Panc1 (cell line): ENCODE data around the gene CD38. TPM values are rescaled to one million over a fixed set of nuclear protein-coding genes. Genes with fewer than 3 reads are reported as not detected.
"Not testable (repeated sequence)": the region's sequence is repeated elsewhere in the genome, so short reads cannot be mapped to it uniquely, and the experiment has no call there.

Experiments
- ATAC-seq: fragments of 200-7000 bp; cut with Tn5 transposase; 2 replicates; pipeline ENCODE4 v1.9.1; 2020; ENCODE audit warnings: mild to moderate bottlenecking, moderate library complexity
- Bru-seq: library from RNA; stranded (reverse); fragments of 400-500 nt; gene quantifications from one replicate; lab custom pipeline; 2021; lab: Mats Ljungman, UMichigan
- BruChase-seq, 2 experiments: library from RNA; stranded (reverse); fragments of 400-500 nt; gene quantifications; one replicate each; lab custom pipeline; 2021; lab: Mats Ljungman, UMichigan
- BruUV-seq: library from RNA; stranded (reverse); fragments of 400-500 nt; replicated peaks from 2 replicates; lab custom pipeline; 2021; lab: Mats Ljungman, UMichigan
- CTCF ChIA-PET: fragments of 300-600 bp; sonication (Branson Sonifier 250); formaldehyde crosslinking; loops from one replicate; lab custom pipeline; 2022; ENCODE audit warnings: antibody characterized with exemption; lab: Charles Lee
- POLR2A ChIA-PET: fragments of 300-600 bp; sonication (Branson Sonifier 250); formaldehyde crosslinking; loops from one replicate; lab custom pipeline; 2022; ENCODE audit warnings: antibody characterized with exemption; lab: Charles Lee
- DNase-seq: peaks from one replicate; pipeline ENCODE4 v3.0.0-alpha.2; 2010; ENCODE audit warnings: low read depth, low spot score
- H3K27ac ChIP-seq: 2 replicates; pipeline ENCODE4 v1.5.1; 2011; ENCODE audit warnings: mild to moderate bottlenecking, low read length, inconsistent platforms
- H3K27me3 ChIP-seq: fragments of 200-500 bp; sonication (Bioruptor generic); 2 replicates; pipeline ENCODE4 v1.6.0; 2014; ENCODE audit warnings: low read length, inconsistent platforms; ENCODE audit not compliant: control insufficient read depth, insufficient read depth
- H3K36me3 ChIP-seq: fragments of 200-500 bp; sonication (Bioruptor generic); 2 replicates; pipeline ENCODE4 v1.5.1; 2014; ENCODE audit warnings: inconsistent platforms, mild to moderate bottlenecking, low read length, moderate library complexity; ENCODE audit not compliant: control insufficient read depth, insufficient read depth
- H3K4me1 ChIP-seq: 2 replicates; pipeline ENCODE4 v1.5.1; 2011; ENCODE audit warnings: inconsistent platforms, mild to moderate bottlenecking, low read length, moderate library complexity; ENCODE audit not compliant: control insufficient read depth, insufficient read depth
- H3K4me3 ChIP-seq, 2 experiments: 2 replicates each; pipeline ENCODE4 v1.5.1; 2011 to 2012; ENCODE audit warnings: low read depth in 2 of 2, low read length in 2 of 2, mild to moderate bottlenecking in 2 of 2, inconsistent platforms in 1 of 2, moderate library complexity in 1 of 2
- H3K9me3 ChIP-seq: fragments of 200-500 bp; sonication (Bioruptor generic); 2 replicates; pipeline ENCODE4 v1.5.1; 2014; ENCODE audit warnings: low read depth, mild to moderate bottlenecking, inconsistent platforms, low read length, moderate library complexity; ENCODE audit not compliant: control insufficient read depth, insufficient read depth
- POLR2AphosphoS5 ChIP-seq: IDR thresholded peaks from 2 replicates; pipeline ENCODE4 v1.6.1; 2012; ENCODE audit warnings: mild to moderate bottlenecking, low read depth, low read length, moderate library complexity
- in situ Hi-C: cut with HindIII; loops from 2 replicates; pipeline ENCODE4 v1.10.0; 2016; ENCODE audit warnings: low sequenced_read_pairs, low pct_unique_long_range_greater_than_20kb
- intact Hi-C: fragments of 100-400 bp; cut with micrococcal nuclease; formaldehyde crosslinking; loops from one replicate; pipeline ENCODE4 v1.10.0; 2022; ENCODE audit not compliant: unreplicated experiment
- long read RNA-seq: library from polyadenylated mRNA; unstranded; transcript quantifications from one replicate; pipeline ENCODE4 v2.0.0, GENCODE V29; 2021; ENCODE audit not compliant: unreplicated experiment
- polyA plus RNA-seq: library from polyadenylated mRNA; unstranded; fragments of >200 nt; gene quantifications from one replicate; pipeline ENCODE4 v1.2.1, GENCODE V29; 2012; ENCODE audit warnings: missing spikeins; ENCODE audit not compliant: insufficient read length
- total RNA-seq: library from RNA; stranded (reverse); gene quantifications from one replicate; pipeline ENCODE4 v1.2.1, GENCODE V29; 2021; ENCODE audit not compliant: unreplicated experiment
- TF ChIP-seq, protein P1 (sequence below): fragments of 450-650 bp; IDR thresholded peaks from 2 replicates; pipeline ENCODE4 v1.5.1; 2017; ENCODE audit warnings: mild to moderate bottlenecking

CD38 gene
- total RNA-seq (0.15 TPM), Bru-seq, nascent RNA (percentile 13 among the genes with signal in this experiment), BruChase-seq, experiment 1, labeled RNA remaining after a 2-hour chase (percentile 11 among the genes with signal in this experiment), BruChase-seq, experiment 2, labeled RNA remaining after a 6-hour chase (percentile 16 among the genes with signal in this experiment)
- polyA plus RNA-seq, result not detected
- long read RNA-seq, result 0 reads

DNA sequence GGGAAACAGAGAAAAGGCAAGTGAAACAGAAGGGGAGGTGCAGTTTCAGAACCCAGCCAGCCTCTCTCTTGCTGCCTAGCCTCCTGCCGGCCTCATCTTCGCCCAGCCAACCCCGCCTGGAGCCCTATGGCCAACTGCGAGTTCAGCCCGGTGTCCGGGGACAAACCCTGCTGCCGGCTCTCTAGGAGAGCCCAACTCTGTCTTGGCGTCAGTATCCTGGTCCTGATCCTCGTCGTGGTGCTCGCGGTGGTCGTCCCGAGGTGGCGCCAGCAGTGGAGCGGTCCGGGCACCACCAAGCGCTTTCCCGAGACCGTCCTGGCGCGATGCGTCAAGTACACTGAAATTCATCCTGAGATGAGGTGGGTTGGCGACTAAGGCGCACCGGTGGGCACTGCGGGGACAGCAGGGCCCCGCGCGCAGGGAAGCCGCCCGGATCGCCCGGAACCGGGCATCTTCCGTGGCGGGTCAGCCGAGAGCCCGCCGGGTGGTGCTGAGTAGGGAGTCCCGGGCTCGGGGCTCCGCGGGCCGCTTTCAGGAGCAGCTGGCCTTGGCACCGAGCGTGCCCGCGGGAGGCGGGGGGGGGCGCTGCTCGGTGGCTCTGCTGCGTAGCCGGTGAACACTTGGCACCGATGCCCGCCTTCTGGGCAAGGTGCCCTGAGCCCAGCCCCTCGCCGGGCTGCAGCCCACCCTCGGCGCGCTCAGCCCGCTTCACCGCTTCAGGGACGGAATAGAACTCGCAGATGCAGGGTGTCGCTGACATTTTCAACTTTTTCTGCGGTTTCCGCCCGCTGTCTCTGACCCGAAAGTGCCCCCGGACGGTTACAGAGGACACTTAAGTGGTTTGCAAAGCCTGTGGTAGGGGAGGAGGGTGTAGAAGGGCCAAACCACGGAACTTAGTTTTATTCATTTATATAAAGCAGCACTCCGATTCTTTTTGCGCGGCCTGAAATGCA lies at the start of gene CD38:
CD38 (plus strand) TSS at position 40 of the 953 bp plus-strand sequence; CDS start at position 127, 87 bp downstream.
- Histone ChIP-seq H3K9me3 (no peaks in the 10 kb centered on the region), H3K27ac (no peak within 1 kb of the TSS), H3K4me3 (peak within 1 kb of the TSS; percentile 31 to 35), H3K36me3 (no peaks in the 10 kb centered on the region), H3K27me3 (peaks cover 9% of the 10 kb centered on the region), H3K4me1 (no peaks in the 10 kb centered on the region)
- ChIA-PET POLR2A (no interaction called here), CTCF (no interaction called here)
- in situ Hi-C loops (no loop called here), intact Hi-C loops (no loop called here)
- ATAC-seq, result 0 out of 2 replicates have a peak, but pooled peaks have one; percentile 45
- TF ChIP-seq, protein P1, sequence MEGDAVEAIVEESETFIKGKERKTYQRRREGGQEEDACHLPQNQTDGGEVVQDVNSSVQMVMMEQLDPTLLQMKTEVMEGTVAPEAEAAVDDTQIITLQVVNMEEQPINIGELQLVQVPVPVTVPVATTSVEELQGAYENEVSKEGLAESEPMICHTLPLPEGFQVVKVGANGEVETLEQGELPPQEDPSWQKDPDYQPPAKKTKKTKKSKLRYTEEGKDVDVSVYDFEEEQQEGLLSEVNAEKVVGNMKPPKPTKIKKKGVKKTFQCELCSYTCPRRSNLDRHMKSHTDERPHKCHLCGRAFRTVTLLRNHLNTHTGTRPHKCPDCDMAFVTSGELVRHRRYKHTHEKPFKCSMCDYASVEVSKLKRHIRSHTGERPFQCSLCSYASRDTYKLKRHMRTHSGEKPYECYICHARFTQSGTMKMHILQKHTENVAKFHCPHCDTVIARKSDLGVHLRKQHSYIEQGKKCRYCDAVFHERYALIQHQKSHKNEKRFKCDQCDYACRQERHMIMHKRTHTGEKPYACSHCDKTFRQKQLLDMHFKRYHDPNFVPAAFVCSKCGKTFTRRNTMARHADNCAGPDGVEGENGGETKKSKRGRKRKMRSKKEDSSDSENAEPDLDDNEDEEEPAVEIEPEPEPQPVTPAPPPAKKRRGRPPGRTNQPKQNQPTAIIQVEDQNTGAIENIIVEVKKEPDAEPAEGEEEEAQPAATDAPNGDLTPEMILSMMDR, result no peak
- no TSS peak for BruUV-seq
- DNase-seq, result no peak

DNA sequence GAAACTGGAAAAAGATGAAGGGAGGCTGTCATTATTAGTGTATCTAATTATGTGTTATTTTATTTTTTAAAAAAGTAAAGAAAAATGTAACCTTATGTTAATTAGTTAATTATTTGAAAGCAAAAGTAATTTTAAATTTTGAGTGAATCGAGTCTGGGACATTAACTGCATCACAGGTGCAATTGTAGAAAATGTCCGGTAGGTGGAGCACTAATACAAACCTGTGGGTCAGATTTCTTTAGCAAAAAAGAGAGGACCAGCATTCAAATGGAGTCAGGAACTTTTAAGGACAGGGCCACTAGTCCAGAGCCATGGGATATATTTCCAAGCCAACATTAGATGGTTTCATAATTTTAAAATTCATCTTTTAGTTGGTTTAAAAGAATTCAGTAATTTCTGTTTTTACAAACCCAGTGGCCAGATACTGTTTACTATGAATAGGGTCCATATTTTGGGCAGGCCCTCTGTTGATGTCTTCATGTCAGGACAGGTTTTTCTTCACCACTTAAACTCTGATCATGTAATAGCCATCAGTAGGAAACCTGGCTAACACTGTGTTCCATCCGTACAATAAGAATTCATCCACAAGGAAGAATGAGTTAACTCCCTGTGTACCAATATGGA lies 48.1 kb upstream of the CD38 start:
- Histone ChIP-seq H3K4me1 (no peaks in the 10 kb centered on the region), H3K36me3 (no peaks in the 10 kb centered on the region), H3K27ac (no peak overlapping the region), H3K4me3 (no peak overlapping the region), H3K27me3 (no peaks in the 10 kb centered on the region), H3K9me3 (no peaks in the 10 kb centered on the region)
- in situ Hi-C loops, result no loop called here
- intact Hi-C loops, result loop anchor here (10.0 kb wide), 1 partner anchor 225 kb away; no protein-coding TSS in a partner anchor
- CTCF ChIA-PET, result no interaction called here
- DNase-seq (peak; percentile 17), ATAC-seq (0 out of 2 replicates have a peak, but pooled peaks have one; percentile 63)
- no peak for TF ChIP-seq POLR2AphosphoS5
- TF ChIP-seq, protein P1, result peak; percentile 75; the same call in 1 of the 2 replicates
- POLR2A ChIA-PET, result no interaction called here
- BruUV-seq, result no TSS peak

DNA sequence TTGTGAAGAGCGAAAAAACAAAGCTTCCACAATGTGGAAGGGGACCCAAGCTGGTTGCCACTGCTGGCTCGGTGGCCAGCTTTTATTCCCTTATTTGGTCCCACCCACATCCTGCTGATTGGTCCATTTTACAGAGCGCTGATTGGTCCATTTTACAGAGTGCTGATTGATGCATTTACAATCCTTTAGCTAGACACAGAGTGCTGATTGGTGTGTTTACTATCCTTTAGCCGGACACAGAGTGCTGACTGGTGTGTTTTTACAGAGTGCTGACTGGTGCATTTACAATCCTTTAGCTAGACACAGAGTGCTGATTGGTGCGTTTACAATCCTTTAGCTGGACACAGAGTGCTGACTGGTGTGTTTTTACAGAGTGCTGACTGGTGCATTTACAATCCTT lies 45.1 kb upstream of the CD38 start:
- H3K9me3 ChIP-seq, POLR2A ChIA-PET, H3K4me3 ChIP-seq, H3K36me3 ChIP-seq, H3K27me3 ChIP-seq, H3K4me1 ChIP-seq, CTCF ChIA-PET, ATAC-seq, H3K27ac ChIP-seq, BruUV-seq, DNase-seq, in situ Hi-C loops: not testable (repeated sequence)
- intact Hi-C loops, result loop anchor here (10.0 kb wide), 1 partner anchor 222 kb away; no protein-coding TSS in a partner anchor
